ENCODE results near the gene STRIP2. TPM values are rescaled to one million over a fixed set of nuclear protein-coding genes. Genes with fewer than 3 reads are reported as not detected.

The STRIP2 gene
- total RNA-seq, 2 donors from 2014 or later: 1.1 to 5.5 TPM

DNA sequence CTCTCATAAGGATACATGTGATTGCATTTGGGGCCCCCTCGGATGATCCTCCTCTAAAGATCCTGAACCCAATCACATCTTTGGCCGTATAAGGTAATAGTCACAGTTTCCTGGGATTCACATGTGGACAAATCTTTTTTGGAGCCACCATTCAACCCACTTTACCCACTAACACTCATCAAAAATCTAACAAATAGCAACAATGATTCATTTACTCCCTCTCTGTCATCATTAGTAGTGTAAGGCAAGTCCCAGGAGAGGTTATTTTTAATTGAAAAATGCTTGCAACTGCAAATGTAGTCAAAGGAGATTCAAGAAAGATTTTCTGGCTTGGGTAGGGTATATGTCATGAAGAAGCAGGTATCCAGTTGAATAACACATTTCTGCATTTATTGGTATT lies 58.2 kb downstream of the STRIP2 start:
- WGBS: 89% methylated on average over 2 of the region's 2 CpGs
- Histone ChIP-seq H3K9me3 (no peaks in the 10 kb centered on the region), H3K36me3 (no peaks in the 10 kb centered on the region), H3K27ac (no peak overlapping the region), H3K4me3 (no peak overlapping the region), H3K27me3 (replicated peaks; ENCODE audit: insufficient read depth) (no peaks in the 10 kb centered on the region), H3K4me1 (replicated peaks) (no peaks in the 10 kb centered on the region)
- intact Hi-C loops (cut with DNase I): no loop called here
- DNase-seq (ENCODE audit: low spot score): no peak
- TF ChIP-seq POLR2AphosphoS5 (IDR thresholded peaks at IDR 0.05) (no peak), POLR2A (IDR thresholded peaks at IDR 0.05) (no peak)
- TF ChIP-seq, protein P1, sequence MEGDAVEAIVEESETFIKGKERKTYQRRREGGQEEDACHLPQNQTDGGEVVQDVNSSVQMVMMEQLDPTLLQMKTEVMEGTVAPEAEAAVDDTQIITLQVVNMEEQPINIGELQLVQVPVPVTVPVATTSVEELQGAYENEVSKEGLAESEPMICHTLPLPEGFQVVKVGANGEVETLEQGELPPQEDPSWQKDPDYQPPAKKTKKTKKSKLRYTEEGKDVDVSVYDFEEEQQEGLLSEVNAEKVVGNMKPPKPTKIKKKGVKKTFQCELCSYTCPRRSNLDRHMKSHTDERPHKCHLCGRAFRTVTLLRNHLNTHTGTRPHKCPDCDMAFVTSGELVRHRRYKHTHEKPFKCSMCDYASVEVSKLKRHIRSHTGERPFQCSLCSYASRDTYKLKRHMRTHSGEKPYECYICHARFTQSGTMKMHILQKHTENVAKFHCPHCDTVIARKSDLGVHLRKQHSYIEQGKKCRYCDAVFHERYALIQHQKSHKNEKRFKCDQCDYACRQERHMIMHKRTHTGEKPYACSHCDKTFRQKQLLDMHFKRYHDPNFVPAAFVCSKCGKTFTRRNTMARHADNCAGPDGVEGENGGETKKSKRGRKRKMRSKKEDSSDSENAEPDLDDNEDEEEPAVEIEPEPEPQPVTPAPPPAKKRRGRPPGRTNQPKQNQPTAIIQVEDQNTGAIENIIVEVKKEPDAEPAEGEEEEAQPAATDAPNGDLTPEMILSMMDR (IDR thresholded peaks at IDR 0.05): no peak

- intact Hi-C loops (cut with DNase I): no loop called here
- WGBS: 100% methylated on average over 1 of the region's 1 CpG
- H3K9me3 ChIP-seq: no peaks in the 10 kb centered on the region
- TF ChIP-seq, protein P1 (IDR thresholded peaks at IDR 0.05): no peak
- TF ChIP-seq POLR2A (IDR thresholded peaks at IDR 0.05) (no peak), POLR2AphosphoS5 (IDR thresholded peaks at IDR 0.05) (no peak)
- DNase-seq (ENCODE audit: low spot score): no peak
- H3K4me3 ChIP-seq: no peak overlapping the region
- no peak overlapping the region for H3K27ac ChIP-seq
- no peaks in the 10 kb centered on the region for H3K27me3 ChIP-seq (replicated peaks; ENCODE audit: insufficient read depth)
- no peaks in the 10 kb centered on the region for H3K4me1 ChIP-seq (replicated peaks)
- H3K36me3 ChIP-seq: no peaks in the 10 kb centered on the region
Observed at GRCh38 chr7:129493555-129493954, 59.3 kb downstream of the STRIP2 start.

GRCh38 chr7:129494041-129494440 lies 59.8 kb downstream of the STRIP2 start:
- 61% methylated on average over 5 of the region's 5 CpGs for WGBS
- intact Hi-C loops (cut with DNase I): no loop called here

GRCh38 chr7:129495987-129496386 lies 61.8 kb downstream of the STRIP2 start:
- TF ChIP-seq POLR2A (IDR thresholded peaks at IDR 0.05) (no peak), POLR2AphosphoS5 (IDR thresholded peaks at IDR 0.05) (no peak)
- TF ChIP-seq, protein P1 (IDR thresholded peaks at IDR 0.05): no peak
- intact Hi-C loops (cut with DNase I): no loop called here
- Histone ChIP-seq H3K27me3 (replicated peaks; ENCODE audit: insufficient read depth) (no peaks in the 10 kb centered on the region), H3K9me3 (no peaks in the 10 kb centered on the region), H3K4me3 (no peak overlapping the region), H3K27ac (no peak overlapping the region), H3K4me1 (replicated peaks) (no peaks in the 10 kb centered on the region), H3K36me3 (no peaks in the 10 kb centered on the region)
- WGBS: 47% methylated on average over 1 of the region's 1 CpG
- no peak for DNase-seq (ENCODE audit: low spot score)

More at GRCh38 chr7:129494041-129494440, 59.8 kb downstream of the STRIP2 start:
- Histone ChIP-seq H3K4me1 (replicated peaks) (no peaks in the 10 kb centered on the region), H3K9me3 (no peaks in the 10 kb centered on the region), H3K27ac (no peak overlapping the region), H3K36me3 (no peaks in the 10 kb centered on the region), H3K4me3 (no peak overlapping the region), H3K27me3 (replicated peaks; ENCODE audit: insufficient read depth) (no peaks in the 10 kb centered on the region)
- TF ChIP-seq POLR2AphosphoS5 (IDR thresholded peaks at IDR 0.05): no peak
- no peak for TF ChIP-seq POLR2A (IDR thresholded peaks at IDR 0.05)
- TF ChIP-seq, protein P1 (IDR thresholded peaks at IDR 0.05): no peak
- no peak for DNase-seq (ENCODE audit: low spot score)

GRCh38 chr7:129496653-129497052 lies 62.4 kb downstream of the STRIP2 start:
- WGBS: 74% methylated on average over 7 of the region's 7 CpGs

More at GRCh38 chr7:129496653-129497052, 62.4 kb downstream of the STRIP2 start:
- intact Hi-C loops (cut with DNase I): no loop called here
- DNase-seq (ENCODE audit: low spot score): no peak
- Histone ChIP-seq H3K36me3 (no peaks in the 10 kb centered on the region), H3K9me3 (no peaks in the 10 kb centered on the region), H3K4me1 (replicated peaks) (no peaks in the 10 kb centered on the region), H3K27ac (no peak overlapping the region), H3K4me3 (no peak overlapping the region), H3K27me3 (replicated peaks; ENCODE audit: insufficient read depth) (no peaks in the 10 kb centered on the region)
- TF ChIP-seq POLR2A (IDR thresholded peaks at IDR 0.05) (no peak), POLR2AphosphoS5 (IDR thresholded peaks at IDR 0.05) (no peak)
- TF ChIP-seq, protein P1 (IDR thresholded peaks at IDR 0.05): no peak
